ENCODE measurements around the gene RAB39A.
"Not testable (repeated sequence)": the region's sequence is repeated elsewhere in the genome, so short reads cannot be mapped to it uniquely, and the experiment has no call there.

Gene RAB39A

GRCh38 chr11:107924306-107924705 lies 3.9 kb upstream of the RAB39A start:
- peaks cover 0 to 3% (median 0%) of the 10 kb centered on the region in 5 donors for H3K9me3 ChIP-seq (ENCODE audit: control insufficient read depth in 5 of 5, low read length in 5 of 5)
- H3K4me3 ChIP-seq (ENCODE audit: low read depth in 1 of 5, low read length in 5 of 5) = no peak overlapping the region
- H3K27me3 ChIP-seq (ENCODE audit: control insufficient read depth in 5 of 5, insufficient read depth in 4 of 5, low read length in 5 of 5) = peaks cover 0 to 7% (median 4%) of the 10 kb centered on the region in 5 donors
- H3K36me3 ChIP-seq (ENCODE audit: control insufficient read depth in 5 of 5, insufficient read depth in 5 of 5, low read length in 5 of 5) = no peaks in the 10 kb centered on the region
- H3K4me1 ChIP-seq (ENCODE audit: control insufficient read depth in 5 of 5, insufficient read depth in 5 of 5, low read length in 5 of 5) = peaks cover 0 to 15% (median 8%) of the 10 kb centered on the region in 5 donors
- H3K9ac ChIP-seq (ENCODE audit: low read length in 5 of 5) = no peak overlapping the region
- H3K27ac ChIP-seq (ENCODE audit: low read depth, low read length) = no peak overlapping the region

- H3K4me3 ChIP-seq (ENCODE audit: low read depth in 1 of 5, low read length in 5 of 5) = peak overlapping the region; percentile 4 to 44 (median 22)
- peaks cover 0 to 16% (median 8%) of the 10 kb centered on the region in 5 donors for H3K4me1 ChIP-seq (ENCODE audit: control insufficient read depth in 5 of 5, insufficient read depth in 5 of 5, low read length in 5 of 5)
- H3K27me3 ChIP-seq (ENCODE audit: control insufficient read depth in 5 of 5, insufficient read depth in 4 of 5, low read length in 5 of 5) = peaks cover 7 to 14% (median 9%) of the 10 kb centered on the region in 5 donors
- no peak overlapping the region for H3K27ac ChIP-seq (ENCODE audit: low read depth, low read length)
- no peaks in the 10 kb centered on the region for H3K36me3 ChIP-seq (ENCODE audit: control insufficient read depth in 5 of 5, insufficient read depth in 5 of 5, low read length in 5 of 5)
- no peak overlapping the region for H3K9ac ChIP-seq (ENCODE audit: low read length in 5 of 5)
- peaks cover 0 to 3% (median 0%) of the 10 kb centered on the region in 5 donors for H3K9me3 ChIP-seq (ENCODE audit: control insufficient read depth in 5 of 5, low read length in 5 of 5)
Observed at GRCh38 chr11:107927559-107927958, 689 bp upstream of the RAB39A start.

- peaks cover 7 to 14% (median 9%) of the 10 kb centered on the region in 5 donors for H3K27me3 ChIP-seq (ENCODE audit: control insufficient read depth in 5 of 5, insufficient read depth in 4 of 5, low read length in 5 of 5)
- no peaks in the 10 kb centered on the region for H3K9me3 ChIP-seq (ENCODE audit: control insufficient read depth in 5 of 5, low read length in 5 of 5)
- no peak overlapping the region for H3K9ac ChIP-seq (ENCODE audit: low read length in 5 of 5)
- peak overlapping the region; percentile 45 to 66 (median 59) for H3K4me3 ChIP-seq (ENCODE audit: low read depth in 1 of 5, low read length in 5 of 5)
- H3K4me1 ChIP-seq (ENCODE audit: control insufficient read depth in 5 of 5, insufficient read depth in 5 of 5, low read length in 5 of 5) = peaks cover 0 to 16% (median 8%) of the 10 kb centered on the region in 5 donors
- no peaks in the 10 kb centered on the region for H3K36me3 ChIP-seq (ENCODE audit: control insufficient read depth in 5 of 5, insufficient read depth in 5 of 5, low read length in 5 of 5)
- H3K27ac ChIP-seq (ENCODE audit: low read depth, low read length) = no peak overlapping the region
Observed at GRCh38 chr11:107928767-107929507, 689 bp downstream of the RAB39A start.

GRCh38 chr11:107929611-107930200 lies 1.5 kb downstream of the RAB39A start:
- Histone ChIP-seq H3K27ac (ENCODE audit: low read depth, low read length) (no peak overlapping the region), H3K4me3 (ENCODE audit: low read depth in 1 of 5, low read length in 5 of 5) (peak overlapping the region in 3 of 5 donors; percentile 34 to 66 (median 59)), H3K9ac (ENCODE audit: low read length in 5 of 5) (no peak overlapping the region)

GRCh38 chr11:107931206-107931605 lies 3.0 kb downstream of the RAB39A start:
- peaks cover 0 to 16% (median 8%) of the 10 kb centered on the region in 5 donors for H3K4me1 ChIP-seq (ENCODE audit: control insufficient read depth in 5 of 5, insufficient read depth in 5 of 5, low read length in 5 of 5)
- no peak overlapping the region for H3K4me3 ChIP-seq (ENCODE audit: low read depth in 1 of 5, low read length in 5 of 5)
- H3K9me3 ChIP-seq (ENCODE audit: control insufficient read depth in 5 of 5, low read length in 5 of 5) = no peaks in the 10 kb centered on the region
- H3K27ac ChIP-seq (ENCODE audit: low read depth, low read length) = no peak overlapping the region
- H3K36me3 ChIP-seq (ENCODE audit: control insufficient read depth in 5 of 5, insufficient read depth in 5 of 5, low read length in 5 of 5) = no peaks in the 10 kb centered on the region
- peaks cover 7 to 14% (median 9%) of the 10 kb centered on the region in 5 donors for H3K27me3 ChIP-seq (ENCODE audit: control insufficient read depth in 5 of 5, insufficient read depth in 4 of 5, low read length in 5 of 5)
- no peak overlapping the region for H3K9ac ChIP-seq (ENCODE audit: low read length in 5 of 5)

More at GRCh38 chr11:107929611-107930200, 1.5 kb downstream of the RAB39A start:
- Histone ChIP-seq H3K27me3 (ENCODE audit: control insufficient read depth in 5 of 5, insufficient read depth in 4 of 5, low read length in 5 of 5) (peaks cover 7 to 14% (median 9%) of the 10 kb centered on the region in 5 donors), H3K4me1 (ENCODE audit: control insufficient read depth in 5 of 5, insufficient read depth in 5 of 5, low read length in 5 of 5) (peaks cover 0 to 16% (median 8%) of the 10 kb centered on the region in 5 donors), H3K9me3 (ENCODE audit: control insufficient read depth in 5 of 5, low read length in 5 of 5) (no peaks in the 10 kb centered on the region), H3K36me3 (ENCODE audit: control insufficient read depth in 5 of 5, insufficient read depth in 5 of 5, low read length in 5 of 5) (no peaks in the 10 kb centered on the region)

- H3K4me1 ChIP-seq (ENCODE audit: control insufficient read depth in 5 of 5, insufficient read depth in 5 of 5, low read length in 5 of 5) = no peaks in the 10 kb centered on the region
- no peaks in the 10 kb centered on the region for H3K9me3 ChIP-seq (ENCODE audit: control insufficient read depth in 5 of 5, low read length in 5 of 5)
- no peak overlapping the region for H3K9ac ChIP-seq (ENCODE audit: low read length in 5 of 5)
- H3K27me3 ChIP-seq (ENCODE audit: control insufficient read depth in 5 of 5, insufficient read depth in 4 of 5, low read length in 5 of 5) = no peaks in the 10 kb centered on the region
- no peak overlapping the region for H3K4me3 ChIP-seq (ENCODE audit: low read depth in 1 of 5, low read length in 5 of 5)
- H3K36me3 ChIP-seq (ENCODE audit: control insufficient read depth in 5 of 5, insufficient read depth in 5 of 5, low read length in 5 of 5) = no peaks in the 10 kb centered on the region
- H3K27ac ChIP-seq (ENCODE audit: low read depth, low read length) = no peak overlapping the region
Observed at GRCh38 chr11:107947904-107948303, 19.7 kb downstream of the RAB39A start.

GRCh38 chr11:107948328-107948727 lies 20.1 kb downstream of the RAB39A start:
- H3K4me3 ChIP-seq (ENCODE audit: low read depth in 1 of 5, low read length in 5 of 5); H3K27ac ChIP-seq (ENCODE audit: low read depth, low read length); H3K9ac ChIP-seq (ENCODE audit: low read length in 5 of 5); H3K36me3 ChIP-seq (ENCODE audit: control insufficient read depth in 5 of 5, insufficient read depth in 5 of 5, low read length in 5 of 5); H3K9me3 ChIP-seq (ENCODE audit: control insufficient read depth in 5 of 5, low read length in 5 of 5); H3K27me3 ChIP-seq (ENCODE audit: control insufficient read depth in 5 of 5, insufficient read depth in 4 of 5, low read length in 5 of 5); H3K4me1 ChIP-seq (ENCODE audit: control insufficient read depth in 5 of 5, insufficient read depth in 5 of 5, low read length in 5 of 5): not testable (repeated sequence)

GRCh38 chr11:107951155-107951554 lies 22.9 kb downstream of the RAB39A start:
- no peak overlapping the region for H3K27ac ChIP-seq (ENCODE audit: low read depth, low read length)
- no peaks in the 10 kb centered on the region for H3K36me3 ChIP-seq (ENCODE audit: control insufficient read depth in 5 of 5, insufficient read depth in 5 of 5, low read length in 5 of 5)
- H3K4me1 ChIP-seq (ENCODE audit: control insufficient read depth in 5 of 5, insufficient read depth in 5 of 5, low read length in 5 of 5) = peaks cover 0 to 2% (median 0%) of the 10 kb centered on the region in 5 donors
- no peak overlapping the region for H3K9ac ChIP-seq (ENCODE audit: low read length in 5 of 5)
- H3K4me3 ChIP-seq (ENCODE audit: low read depth in 1 of 5, low read length in 5 of 5) = no peak overlapping the region
- H3K27me3 ChIP-seq (ENCODE audit: control insufficient read depth in 5 of 5, insufficient read depth in 4 of 5, low read length in 5 of 5) = no peaks in the 10 kb centered on the region
- H3K9me3 ChIP-seq (ENCODE audit: control insufficient read depth in 5 of 5, low read length in 5 of 5) = no peaks in the 10 kb centered on the region

GRCh38 chr11:107953446-107953845 lies 25.2 kb downstream of the RAB39A start:
- H3K36me3 ChIP-seq (ENCODE audit: control insufficient read depth in 5 of 5, insufficient read depth in 5 of 5, low read length in 5 of 5) = no peaks in the 10 kb centered on the region
- peaks cover 0 to 17% (median 13%) of the 10 kb centered on the region in 5 donors for H3K4me1 ChIP-seq (ENCODE audit: control insufficient read depth in 5 of 5, insufficient read depth in 5 of 5, low read length in 5 of 5)
- H3K4me3 ChIP-seq (ENCODE audit: low read depth in 1 of 5, low read length in 5 of 5) = no peak overlapping the region
- no peaks in the 10 kb centered on the region for H3K9me3 ChIP-seq (ENCODE audit: control insufficient read depth in 5 of 5, low read length in 5 of 5)
- H3K27ac ChIP-seq (ENCODE audit: low read depth, low read length) = no peak overlapping the region
- H3K27me3 ChIP-seq (ENCODE audit: control insufficient read depth in 5 of 5, insufficient read depth in 4 of 5, low read length in 5 of 5) = no peaks in the 10 kb centered on the region
- no peak overlapping the region for H3K9ac ChIP-seq (ENCODE audit: low read length in 5 of 5)

GRCh38 chr11:107956543-107956942 lies 28.3 kb downstream of the RAB39A start:
- H3K27ac ChIP-seq (ENCODE audit: low read depth, low read length) = no peak overlapping the region
- H3K4me3 ChIP-seq (ENCODE audit: low read depth in 1 of 5, low read length in 5 of 5) = no peak overlapping the region
- H3K9ac ChIP-seq (ENCODE audit: low read length in 5 of 5) = no peak overlapping the region
- H3K27me3 ChIP-seq (ENCODE audit: control insufficient read depth in 5 of 5, insufficient read depth in 4 of 5, low read length in 5 of 5) = no peaks in the 10 kb centered on the region
- no peaks in the 10 kb centered on the region for H3K9me3 ChIP-seq (ENCODE audit: control insufficient read depth in 5 of 5, low read length in 5 of 5)
- peaks cover 0 to 17% (median 13%) of the 10 kb centered on the region in 5 donors for H3K4me1 ChIP-seq (ENCODE audit: control insufficient read depth in 5 of 5, insufficient read depth in 5 of 5, low read length in 5 of 5)
- H3K36me3 ChIP-seq (ENCODE audit: control insufficient read depth in 5 of 5, insufficient read depth in 5 of 5, low read length in 5 of 5) = no peaks in the 10 kb centered on the region

All from subcutaneous abdominal adipose tissue (tissue), 5 donors.